ENCODE data around the gene CABP2.

Gene CABP2

DNA sequence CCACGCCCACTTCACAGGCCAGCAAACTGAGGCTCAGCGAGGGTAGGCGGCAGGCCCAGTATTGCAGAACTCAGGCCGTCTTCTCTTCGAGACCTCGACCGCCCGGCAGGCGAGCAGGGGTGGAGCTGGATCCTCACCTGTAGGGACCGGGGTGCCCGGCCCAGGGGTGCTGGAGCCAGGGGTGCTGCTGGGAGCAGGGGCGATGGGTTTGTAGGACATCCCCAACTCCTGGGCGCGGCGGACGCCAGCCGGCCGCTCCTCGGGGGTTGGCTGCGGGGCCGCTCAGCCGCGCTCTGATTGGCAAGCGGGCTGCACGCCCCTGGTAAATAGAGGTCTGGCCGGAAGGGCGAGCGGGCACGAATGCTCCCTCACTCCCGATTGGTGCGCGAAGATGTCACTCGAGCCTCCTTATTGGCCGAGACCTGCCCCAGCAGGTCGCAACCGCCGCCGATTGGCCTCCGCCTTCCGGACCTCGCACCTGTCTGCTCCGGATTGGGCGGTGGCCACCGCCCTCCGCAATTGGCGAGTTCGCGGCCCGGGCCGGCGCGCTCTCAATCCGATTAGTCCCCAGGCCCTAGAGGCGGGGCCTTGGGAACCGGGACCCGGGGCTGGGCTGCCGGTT, 15.3 kb downstream of the CABP2 start, which contains the start of gene CDK2AP2:
Gene CDK2AP2 (minus strand): TSS at position 299 of the 622 bp plus-strand sequence. CDS start 80 bp downstream, at position 219.
- H3K27ac Mint-ChIP-seq = peak within 1 kb of the TSS; percentile 97
- H3K27me3 Mint-ChIP-seq = peaks cover 2% of the 10 kb centered on the region
- peaks cover 25% of the 10 kb centered on the region for H3K4me1 Mint-ChIP-seq
- ATAC-seq (ENCODE audit: low read depth) = peak; percentile 70
- H3K36me3 Mint-ChIP-seq = peaks cover under 1% of the 10 kb centered on the region
- peak; percentile 90 to 92 for DNase-seq (ENCODE audit: low spot score in 2 of 2)
- no peaks in the 10 kb centered on the region for H3K9me3 Mint-ChIP-seq
- peak within 1 kb of the TSS; percentile 70 for H3K4me3 Mint-ChIP-seq

DNA sequence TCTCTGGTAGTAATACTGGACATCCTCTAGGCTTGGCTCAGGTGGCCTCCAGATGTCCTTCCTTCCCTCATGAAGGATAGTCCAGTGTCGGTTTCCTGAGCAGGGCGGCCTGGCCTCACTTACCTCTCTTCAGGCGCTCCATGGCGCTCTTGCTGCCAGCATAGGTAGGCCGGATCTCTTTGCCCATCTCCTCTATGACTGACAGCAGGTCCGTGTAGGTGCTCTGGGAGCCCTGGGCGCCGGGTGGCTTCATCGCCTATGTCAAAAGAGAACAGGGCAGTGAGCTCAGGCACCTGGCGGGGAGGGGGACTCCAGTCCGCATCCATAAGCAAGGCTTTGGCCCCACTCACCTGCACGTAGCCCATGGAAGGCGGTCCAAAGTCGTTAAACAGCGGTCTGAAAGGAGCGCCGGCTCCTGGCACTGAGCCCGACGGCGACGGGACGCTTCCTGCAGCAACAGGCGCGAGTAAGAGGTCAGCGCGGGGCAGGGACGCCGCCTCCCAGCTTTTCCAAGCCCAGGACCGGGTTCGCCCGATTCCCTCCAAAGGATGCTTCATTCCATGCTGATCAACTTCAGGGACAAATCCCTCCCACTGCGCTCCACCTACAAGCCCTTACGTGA, 15.9 kb downstream of the CABP2 start:
- peaks cover 2% of the 10 kb centered on the region for H3K27me3 Mint-ChIP-seq
- H3K9me3 Mint-ChIP-seq = no peaks in the 10 kb centered on the region
- H3K36me3 Mint-ChIP-seq = peaks cover 3% of the 10 kb centered on the region
- H3K4me1 Mint-ChIP-seq = peaks cover 28% of the 10 kb centered on the region
- H3K4me3 Mint-ChIP-seq = peak overlapping the region; percentile 70
- ATAC-seq (ENCODE audit: low read depth) = no peak
- peak in 1 of 2 donors; percentile 44 for DNase-seq (ENCODE audit: low spot score in 2 of 2)
- peak overlapping the region; percentile 97 for H3K27ac Mint-ChIP-seq

DNA sequence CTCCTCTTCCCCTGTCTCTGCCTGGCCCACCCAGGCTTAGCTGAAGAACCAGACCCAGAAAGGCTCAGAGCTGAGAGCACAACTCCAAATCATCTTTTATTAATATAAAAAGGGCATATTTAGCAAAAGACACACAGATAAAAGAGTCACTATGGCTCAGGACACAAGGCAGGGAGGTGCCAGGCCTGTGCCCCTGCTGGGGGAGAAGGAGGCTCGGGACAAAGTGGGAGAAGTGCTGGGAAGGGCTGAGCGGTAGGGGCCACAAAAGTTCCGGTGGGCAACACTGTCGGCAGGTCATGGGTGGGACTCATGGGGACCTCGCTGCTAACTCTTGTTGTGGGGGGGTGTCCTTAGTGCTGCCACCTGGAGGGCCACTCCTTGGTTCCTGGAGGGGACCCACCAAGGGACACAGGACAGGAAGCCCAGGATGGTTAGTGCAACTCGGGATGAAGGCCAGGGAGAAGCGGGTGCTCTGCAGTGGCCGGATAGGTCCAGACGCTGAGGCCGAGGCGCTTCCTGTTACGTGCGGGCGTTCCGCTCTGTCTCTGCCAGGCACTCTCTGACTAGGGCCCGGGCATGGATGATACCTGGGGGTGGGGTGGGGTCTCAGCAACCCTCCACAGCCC, 16.7 kb downstream of the CABP2 start:
- Mint-ChIP-seq H3K4me3 (peak overlapping the region; percentile 92), H3K4me1 (peaks cover 28% of the 10 kb centered on the region), H3K27ac (peak overlapping the region; percentile 89), H3K27me3 (peaks cover 2% of the 10 kb centered on the region), H3K9me3 (no peaks in the 10 kb centered on the region), H3K36me3 (peaks cover 3% of the 10 kb centered on the region)
- ATAC-seq (ENCODE audit: low read depth) = no peak
- no peak for DNase-seq (ENCODE audit: low spot score in 2 of 2)

DNA sequence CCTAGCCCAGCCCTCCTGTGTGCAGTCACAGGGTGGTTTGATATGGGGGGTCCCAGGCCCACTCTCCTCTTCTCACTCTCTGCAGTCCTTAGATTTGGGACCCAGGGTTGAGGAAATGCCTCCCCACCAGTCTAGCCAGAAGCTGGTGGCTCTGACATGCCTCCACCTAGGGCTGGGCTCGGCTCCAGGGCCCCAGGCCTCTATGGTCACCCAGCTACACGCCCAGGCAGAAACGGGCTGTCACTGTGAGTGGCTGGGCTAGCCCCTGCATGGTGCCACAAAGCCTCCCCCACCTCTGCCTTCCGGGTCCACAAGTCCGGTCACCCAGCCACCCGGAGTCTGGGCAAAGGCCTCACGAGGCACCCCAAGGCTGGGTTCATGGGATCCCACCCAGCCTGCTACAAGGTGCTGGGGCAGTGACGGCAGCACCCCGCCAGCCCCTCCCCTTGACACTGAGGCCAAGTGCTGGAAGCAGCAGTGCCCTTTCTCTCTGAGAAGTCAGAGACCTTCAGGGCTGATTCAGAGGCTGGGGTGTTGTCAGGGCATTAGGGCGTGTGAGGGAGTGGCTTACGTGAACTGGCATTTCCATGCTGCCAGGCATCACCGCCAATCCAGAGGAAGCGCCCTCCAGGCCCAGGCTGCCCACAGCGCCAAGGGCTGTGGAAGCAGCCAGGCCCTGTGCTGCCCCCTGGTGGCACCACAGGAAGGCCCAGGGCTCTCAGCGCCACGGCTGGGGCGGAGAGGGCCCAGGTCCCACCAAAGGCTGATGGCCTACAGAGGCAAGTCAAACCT, 17.4 kb downstream of the CABP2 start:
- DNase-seq (ENCODE audit: low spot score in 2 of 2) (peak; percentile 88 to 93), ATAC-seq (ENCODE audit: low read depth) (peak; percentile 44)
- Mint-ChIP-seq H3K4me1 (peaks cover 33% of the 10 kb centered on the region), H3K4me3 (peak overlapping the region; percentile 92), H3K27me3 (peaks cover under 1% of the 10 kb centered on the region), H3K27ac (peak overlapping the region; percentile 89), H3K9me3 (no peaks in the 10 kb centered on the region), H3K36me3 (peaks cover 8% of the 10 kb centered on the region)

DNA sequence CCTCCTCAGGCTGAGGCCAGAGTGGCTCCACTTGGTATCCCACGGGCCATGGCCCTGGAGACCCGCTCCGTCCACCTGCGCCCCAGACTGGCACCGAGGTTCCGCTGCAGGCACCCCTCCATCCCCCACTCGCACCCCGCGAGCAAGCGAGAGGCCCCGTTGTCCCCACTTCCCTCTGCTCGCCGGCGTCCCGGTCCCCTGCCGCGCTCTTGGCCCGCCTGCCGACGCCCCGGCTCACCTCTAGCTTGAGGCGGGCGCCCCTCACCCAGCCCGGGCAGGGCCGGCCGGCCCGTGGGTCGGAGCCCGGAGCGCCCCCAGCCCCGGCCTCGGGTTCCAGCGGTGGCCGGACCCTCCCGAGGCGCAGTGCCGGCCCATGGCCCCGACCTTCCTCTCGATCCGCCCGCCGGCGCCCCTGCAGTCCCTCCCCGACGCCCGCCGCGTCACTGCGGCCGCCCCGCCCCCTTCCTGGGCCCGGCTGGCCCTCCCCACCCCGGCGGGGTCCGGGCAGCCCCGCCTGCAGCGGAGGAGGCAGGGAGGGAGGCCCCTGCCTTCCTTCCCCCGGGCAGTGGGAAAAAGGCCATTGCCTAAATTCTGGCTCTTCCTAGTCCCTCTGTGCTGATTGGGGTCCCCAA, 18.2 kb downstream of the CABP2 start, which contains the start of gene PITPNM1:
Gene PITPNM1 (minus strand): TSS at position 414 of the 632 bp plus-strand sequence. CDS start 1,183 bp downstream, outside the sequence.
- Mint-ChIP-seq H3K27ac (peak within 1 kb of the TSS; percentile 89), H3K36me3 (peaks cover 11% of the 10 kb centered on the region), H3K9me3 (no peaks in the 10 kb centered on the region), H3K27me3 (no peaks in the 10 kb centered on the region), H3K4me3 (peak within 1 kb of the TSS; percentile 92), H3K4me1 (peaks cover 33% of the 10 kb centered on the region)
- ATAC-seq (ENCODE audit: low read depth) (peak; percentile 14), DNase-seq (ENCODE audit: low spot score in 2 of 2) (peak; percentile 66 to 84)

DNA sequence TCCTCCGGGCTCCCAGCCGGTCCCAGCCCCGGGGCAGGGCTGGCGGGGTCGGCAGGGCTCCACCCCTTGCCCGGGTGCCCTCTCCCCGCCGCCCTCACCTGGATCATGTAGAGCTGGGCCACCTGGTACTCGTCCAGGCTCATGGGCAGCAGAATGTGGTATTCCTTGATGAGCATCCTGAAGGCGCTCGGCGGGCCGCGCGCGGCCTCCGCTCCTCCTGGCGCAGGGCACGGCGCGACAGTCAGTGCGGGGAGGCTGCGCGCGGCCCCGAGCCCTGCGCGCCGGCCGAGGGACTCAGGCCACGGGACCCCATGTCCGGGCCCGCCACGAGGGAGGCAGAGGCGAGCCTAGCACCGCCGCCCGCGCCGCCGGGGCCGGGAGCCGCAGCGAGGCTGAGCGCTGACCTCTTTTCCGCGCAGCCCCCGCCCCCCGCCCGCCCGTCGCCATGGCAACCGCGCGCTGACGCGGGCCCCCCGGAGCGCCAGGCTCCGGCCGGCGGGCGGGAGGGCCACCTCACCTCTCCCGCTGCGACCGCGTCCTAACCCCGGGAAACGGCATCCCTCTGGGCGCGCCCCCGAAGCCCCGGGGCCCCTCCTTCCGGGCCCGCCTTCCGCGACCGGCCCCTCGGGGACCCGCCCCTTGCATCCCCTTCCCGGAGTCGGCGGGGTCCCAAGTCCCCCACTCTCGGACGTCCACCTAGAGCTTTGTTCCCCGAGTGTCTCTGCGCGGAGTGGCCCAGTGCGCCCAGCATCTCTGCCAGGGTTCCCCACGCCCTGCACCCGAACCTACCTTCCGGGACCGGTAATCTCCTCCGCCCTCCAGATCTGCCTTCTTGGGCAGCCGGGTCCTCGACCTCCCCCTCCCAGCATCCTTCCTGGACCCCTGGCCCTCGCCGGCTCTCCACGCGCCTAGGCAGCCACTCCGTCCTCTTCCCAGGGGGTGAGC, 19.0 kb downstream of the CABP2 start:
- H3K36me3 Mint-ChIP-seq = peaks cover 14% of the 10 kb centered on the region
- H3K27me3 Mint-ChIP-seq = no peaks in the 10 kb centered on the region
- ATAC-seq (ENCODE audit: low read depth) = no peak
- H3K4me3 Mint-ChIP-seq = peak overlapping the region; percentile 92
- no peaks in the 10 kb centered on the region for H3K9me3 Mint-ChIP-seq
- peak overlapping the region; percentile 89 for H3K27ac Mint-ChIP-seq
- H3K4me1 Mint-ChIP-seq = peaks cover 33% of the 10 kb centered on the region
- DNase-seq (ENCODE audit: low spot score in 2 of 2) = peak in 1 of 2 donors; percentile 51

DNA sequence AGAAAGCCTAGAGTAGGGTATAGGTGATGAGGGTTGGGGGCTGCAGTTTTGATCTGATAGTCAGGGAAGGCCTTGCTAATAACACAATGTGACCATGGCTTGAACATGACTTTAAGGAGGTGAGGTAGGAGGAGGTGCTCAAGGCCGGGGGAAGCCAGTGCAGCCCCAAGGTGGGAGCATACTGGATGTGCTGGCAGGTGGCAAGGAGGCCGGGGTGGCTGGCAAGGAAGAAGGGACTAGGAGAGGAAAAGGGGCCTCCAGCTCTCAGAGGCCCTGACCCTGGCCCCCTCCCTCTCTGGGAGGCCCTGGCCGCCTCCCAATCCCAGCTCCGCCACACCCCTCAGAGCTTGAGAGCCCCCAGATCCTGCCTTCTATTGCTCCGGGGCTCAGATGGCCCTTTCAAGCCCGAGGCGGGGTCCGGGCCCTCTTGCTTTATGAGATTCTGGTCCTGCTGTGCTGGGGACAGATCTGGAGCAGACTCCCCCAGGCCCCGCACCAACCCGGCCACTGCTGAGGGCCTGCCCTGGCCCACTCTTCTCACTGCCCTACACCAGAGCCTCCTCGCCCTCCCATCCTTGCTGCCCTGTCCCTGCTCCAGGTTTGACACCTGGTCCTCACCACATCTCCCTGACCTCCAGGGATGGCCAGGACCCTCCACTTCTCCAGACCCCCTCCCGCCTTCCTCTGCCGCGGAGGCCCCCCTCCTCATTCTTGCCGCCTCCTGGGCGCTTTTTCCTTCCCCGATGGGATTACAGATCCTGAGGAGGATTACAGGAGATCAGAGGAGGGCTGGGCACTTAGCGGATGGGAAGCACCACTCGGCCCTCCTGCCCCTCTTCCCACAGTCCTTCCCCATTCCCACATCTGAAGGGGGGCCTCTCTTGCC, 19.9 kb downstream of the CABP2 start:
- H3K9me3 Mint-ChIP-seq = no peaks in the 10 kb centered on the region
- ATAC-seq (ENCODE audit: low read depth) (no peak), DNase-seq (ENCODE audit: low spot score in 2 of 2) (no peak)
- H3K36me3 Mint-ChIP-seq = peaks cover 15% of the 10 kb centered on the region
- H3K27me3 Mint-ChIP-seq = no peaks in the 10 kb centered on the region
- H3K27ac Mint-ChIP-seq = peak overlapping the region; percentile 43
- peaks cover 28% of the 10 kb centered on the region for H3K4me1 Mint-ChIP-seq
- peak overlapping the region; percentile 74 for H3K4me3 Mint-ChIP-seq

DNA sequence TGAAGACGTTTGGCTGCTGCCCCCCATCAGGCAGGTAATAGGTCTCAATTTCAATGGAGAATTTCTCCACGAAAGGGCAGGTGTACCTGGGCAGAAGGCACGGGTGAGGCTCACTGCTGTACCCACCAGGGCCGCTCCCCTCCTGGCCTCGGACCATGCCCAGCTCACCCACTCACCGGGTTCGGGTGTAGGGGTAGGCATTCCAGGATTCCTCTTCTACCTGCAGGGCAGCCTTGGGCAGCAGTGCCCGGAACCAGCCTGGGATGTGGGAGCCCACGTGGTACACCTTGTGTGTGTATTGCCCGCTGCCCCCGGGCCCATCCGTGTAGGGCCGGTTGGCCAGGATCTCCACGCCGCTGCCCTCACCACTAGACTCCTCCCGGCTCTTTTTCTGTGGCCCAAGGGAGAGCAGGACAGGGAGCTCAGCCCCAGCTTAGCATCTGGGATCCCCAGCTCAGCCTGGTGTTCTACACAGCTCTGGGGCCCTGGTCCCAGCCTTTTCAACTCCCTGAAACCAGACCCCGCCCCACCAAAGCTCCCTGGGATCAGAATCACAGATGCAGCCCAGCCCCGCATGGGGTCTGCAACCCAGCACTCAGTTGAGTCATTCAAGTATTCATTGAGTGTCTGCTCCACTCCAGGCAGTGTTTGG, 20.8 kb downstream of the CABP2 start:
- no peaks in the 10 kb centered on the region for H3K9me3 Mint-ChIP-seq
- H3K4me3 Mint-ChIP-seq = peak overlapping the region; percentile 74
- DNase-seq (ENCODE audit: low spot score in 2 of 2) = no peak
- H3K36me3 Mint-ChIP-seq = peaks cover 17% of the 10 kb centered on the region
- no peaks in the 10 kb centered on the region for H3K27me3 Mint-ChIP-seq
- H3K27ac Mint-ChIP-seq = peak overlapping the region; percentile 43
- no peak for ATAC-seq (ENCODE audit: low read depth)
- peaks cover 28% of the 10 kb centered on the region for H3K4me1 Mint-ChIP-seq

DNA sequence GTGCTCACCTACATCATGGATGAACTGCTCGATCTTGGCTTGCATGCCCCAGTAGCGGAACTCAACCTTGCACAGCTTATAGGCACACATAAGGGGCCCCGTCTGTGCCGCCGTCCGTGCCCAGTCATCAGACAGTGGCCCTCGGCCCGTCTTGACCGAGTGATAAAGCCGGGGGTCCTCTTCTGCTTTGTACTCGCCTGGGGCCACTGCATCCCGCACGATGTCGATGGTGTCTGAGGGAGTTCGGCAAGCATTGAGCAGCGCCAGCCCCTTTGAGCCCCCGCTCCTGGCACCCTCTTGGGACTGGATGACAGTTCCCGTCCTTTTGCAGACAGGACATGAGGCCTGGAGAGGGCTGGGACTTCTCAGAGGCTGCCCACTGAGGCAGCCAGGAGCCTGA, 21.4 kb downstream of the CABP2 start:
- Mint-ChIP-seq H3K36me3 (peaks cover 17% of the 10 kb centered on the region), H3K4me3 (no peak overlapping the region), H3K27me3 (no peaks in the 10 kb centered on the region), H3K27ac (no peak overlapping the region), H3K4me1 (peaks cover 28% of the 10 kb centered on the region), H3K9me3 (no peaks in the 10 kb centered on the region)
- DNase-seq (ENCODE audit: low spot score in 2 of 2) (no peak), ATAC-seq (ENCODE audit: low read depth) (no peak)

DNA sequence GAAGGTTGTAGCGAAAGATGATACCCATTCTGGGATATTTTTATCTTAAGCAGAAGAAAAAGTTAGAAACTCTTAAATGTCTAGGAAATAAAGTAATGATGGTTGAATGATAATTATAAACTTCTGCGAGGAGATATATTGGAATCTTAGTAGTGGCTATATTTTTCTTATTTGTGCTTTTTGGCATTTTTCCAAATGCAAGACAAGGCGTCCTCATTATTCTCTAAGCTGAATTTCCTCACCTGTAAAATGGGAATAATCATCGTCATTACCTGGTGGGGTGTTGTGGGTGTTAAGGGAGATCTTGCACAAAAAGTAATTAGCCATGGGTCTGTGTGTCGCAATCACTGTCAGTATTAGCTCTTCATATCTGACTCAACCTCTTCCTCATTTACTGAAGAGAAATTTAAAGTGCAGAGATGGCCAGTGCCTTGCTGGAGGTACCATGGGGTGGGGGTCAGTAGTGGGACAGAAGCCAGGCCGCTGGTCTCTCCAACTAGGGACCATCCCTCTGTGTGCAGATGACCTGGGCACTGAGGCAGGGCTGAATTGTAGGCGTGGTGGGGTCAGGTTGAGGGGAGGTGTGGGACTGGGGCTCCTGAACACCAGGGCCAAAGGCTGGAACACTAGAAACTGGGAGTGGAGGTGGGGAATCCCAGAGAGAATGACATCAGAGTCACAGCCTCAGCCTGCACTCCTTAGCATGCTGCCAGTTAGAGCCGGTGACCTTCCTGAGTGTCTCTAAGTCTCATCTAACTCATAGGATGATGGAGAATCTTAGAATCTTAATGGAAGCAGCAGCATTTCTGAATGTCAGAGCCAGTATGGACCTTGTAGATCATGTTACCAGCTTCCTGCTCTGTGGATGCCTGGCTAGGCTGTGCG, 22.2 kb downstream of the CABP2 start:
- Mint-ChIP-seq H3K9me3 (no peaks in the 10 kb centered on the region), H3K27me3 (no peaks in the 10 kb centered on the region), H3K27ac (no peak overlapping the region), H3K36me3 (peaks cover 18% of the 10 kb centered on the region), H3K4me1 (peaks cover 23% of the 10 kb centered on the region), H3K4me3 (no peak overlapping the region)
- no peak for DNase-seq (ENCODE audit: low spot score in 2 of 2)
- ATAC-seq (ENCODE audit: low read depth) = no peak

DNA sequence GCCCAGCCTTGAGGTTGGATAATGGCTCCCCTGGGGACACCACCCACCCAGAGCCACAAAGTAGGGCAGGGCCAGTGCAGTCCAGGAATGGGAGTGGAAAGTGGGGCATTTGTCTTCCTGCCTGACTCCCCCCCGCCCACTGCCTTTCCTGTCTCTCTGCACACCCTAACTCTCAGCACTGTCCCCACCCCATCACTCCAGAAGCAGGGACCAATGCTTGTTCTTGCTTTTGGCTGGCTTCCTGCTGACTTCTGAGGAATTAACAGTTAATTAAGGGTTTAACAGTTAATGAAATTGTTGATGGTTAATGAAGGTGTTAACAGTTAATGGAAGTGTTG, 22.8 kb downstream of the CABP2 start:
- no peak for DNase-seq (ENCODE audit: low spot score in 2 of 2)
- H3K36me3 Mint-ChIP-seq = peaks cover 23% of the 10 kb centered on the region
- ATAC-seq (ENCODE audit: low read depth) = no peak
- H3K27me3 Mint-ChIP-seq = no peaks in the 10 kb centered on the region
- peaks cover 19% of the 10 kb centered on the region for H3K4me1 Mint-ChIP-seq
- no peak overlapping the region for H3K27ac Mint-ChIP-seq
- no peak overlapping the region for H3K4me3 Mint-ChIP-seq
- H3K9me3 Mint-ChIP-seq = no peaks in the 10 kb centered on the region

Measured in memory B cell (primary cell).